Activated CD4-positive, alpha-beta T cell treated with anti-CD3 and anti-CD28 coated beads, Interleukin-2, Interleukin-4, amounts not matched to agents 100 ng/mL and 50 ng/mL, durations not matched to agents 16 hours and 8 hours (primary cell): ENCODE measurements around the gene CRYAA.
"Not testable (repeated sequence)": the region's sequence is repeated elsewhere in the genome, so short reads cannot be mapped to it uniquely, and the experiment has no call there.

Experiments used
- DNase-seq: peaks from one replicate; pipeline ENCODE4 v3.0.0-alpha.2; 2020; ENCODE audit warnings: low spot score

The CRYAA gene

GRCh38 chr21:43177043-43177906 is 8.5 kb downstream of the CRYAA start:
- DNase-seq: not testable (repeated sequence)

DNA sequence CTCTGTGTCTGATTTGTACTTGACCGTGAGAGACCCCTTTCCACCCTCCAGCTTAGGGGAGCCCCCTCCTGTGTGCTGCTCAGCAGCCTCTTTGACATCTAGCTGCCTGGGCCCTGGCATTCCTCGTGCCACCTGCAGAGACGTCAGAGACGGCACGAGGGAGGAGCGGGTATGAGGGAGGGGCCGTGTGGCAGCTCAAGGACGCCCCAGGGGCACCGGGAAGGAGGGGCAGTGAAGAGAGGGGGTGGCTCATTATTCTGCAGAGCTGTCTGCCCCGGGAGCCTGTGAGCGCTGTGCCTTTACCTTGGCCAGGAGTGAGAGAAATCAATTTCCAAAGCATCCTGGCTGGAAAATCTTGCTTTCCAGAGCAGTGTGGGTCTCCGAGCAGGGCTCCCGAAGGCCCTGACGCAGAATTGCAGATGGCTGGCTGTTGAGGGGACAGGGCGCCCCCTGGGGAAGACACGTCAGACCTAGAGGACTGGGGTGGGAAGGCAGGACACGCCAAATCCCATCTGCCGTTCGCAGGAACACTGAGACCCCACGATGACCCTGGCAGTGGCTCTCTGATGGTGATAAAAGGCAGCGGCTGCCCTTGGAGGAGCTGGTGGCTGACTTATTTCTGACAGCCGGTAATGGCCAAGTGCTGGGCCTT is 9.5 kb downstream of the CRYAA start:
- DNase-seq: not testable (repeated sequence)

DNA sequence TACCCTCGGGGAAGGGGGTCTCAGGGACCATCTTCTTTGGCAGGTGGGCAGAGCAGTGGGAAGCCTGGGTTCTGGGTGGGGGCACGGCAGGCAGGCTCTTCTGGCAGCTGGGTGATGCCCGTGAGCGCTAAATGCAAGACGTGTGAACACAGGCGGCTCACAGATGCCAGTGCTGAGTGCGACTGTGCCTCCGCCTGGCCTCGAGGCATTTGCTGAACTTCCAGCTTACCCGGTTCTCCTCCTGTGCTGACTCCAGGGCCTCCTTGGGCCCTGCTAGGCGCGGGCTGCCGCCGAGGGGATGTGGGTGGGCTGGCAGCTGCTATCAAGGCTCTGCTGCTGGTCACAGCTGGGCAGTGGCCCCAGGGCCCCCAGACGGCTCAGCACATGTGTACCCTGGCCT is 12.2 kb downstream of the CRYAA start:
- not testable (repeated sequence) for DNase-seq

DNA sequence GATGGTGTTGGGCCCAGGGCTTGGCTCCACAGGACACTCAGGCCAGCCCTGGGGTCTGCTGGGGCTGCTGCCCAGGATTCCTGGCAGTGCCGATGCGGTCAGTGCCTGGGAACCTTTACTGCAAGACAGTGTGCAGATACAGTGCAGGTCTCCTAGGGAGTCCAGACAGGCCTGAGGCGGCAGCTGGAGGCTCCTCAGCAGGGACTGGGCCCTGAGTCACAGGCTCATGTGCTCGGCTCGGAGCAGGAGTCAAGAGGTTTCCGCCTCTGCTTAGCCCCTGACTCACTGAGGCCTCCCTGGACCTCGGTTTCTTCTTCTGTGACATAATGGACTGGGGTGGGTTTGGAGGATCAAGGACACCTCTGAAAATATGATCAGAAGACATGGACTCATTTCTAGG is 18.5 kb downstream of the CRYAA start:
- DNase-seq: not testable (repeated sequence)

- no peak for DNase-seq
Observed at GRCh38 chr21:43187715-43188114, 18.9 kb downstream of the CRYAA start.

- DNase-seq: no peak
Observed at GRCh38 chr21:43188181-43188580, 19.4 kb downstream of the CRYAA start.

DNA sequence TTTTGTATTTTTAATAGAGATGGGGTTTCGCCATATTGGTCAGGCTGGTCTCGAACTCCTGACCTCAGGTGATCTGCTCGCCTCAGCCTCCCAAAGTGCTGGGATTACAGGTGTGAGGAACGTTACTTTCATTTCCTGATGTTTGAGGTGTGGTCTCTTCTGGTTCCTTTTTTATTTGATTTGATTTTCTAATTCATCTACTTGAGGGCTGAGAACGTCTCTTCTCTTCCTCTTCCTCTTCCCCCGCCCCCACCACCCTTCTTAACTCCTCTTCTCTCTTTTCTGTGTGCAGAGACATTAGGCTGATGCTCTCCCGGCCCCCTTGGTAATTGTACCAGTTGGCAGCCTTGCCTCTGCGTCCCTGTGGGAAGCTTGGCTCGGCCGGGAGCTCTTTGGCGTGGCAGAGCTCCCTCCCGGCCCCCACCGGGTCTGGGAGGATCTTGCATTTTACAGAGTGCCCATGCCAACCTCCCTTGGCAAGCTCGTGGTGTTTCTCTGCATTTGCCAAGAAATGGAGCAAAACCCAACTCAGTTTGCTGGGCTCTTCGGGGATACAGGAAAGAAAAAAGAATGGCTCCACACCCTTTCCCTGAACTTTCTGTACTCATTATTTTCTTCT is 19.9 kb downstream of the CRYAA start:
- DNase-seq: no peak

- no peak for DNase-seq
Observed at GRCh38 chr21:43189936-43190335, 21.1 kb downstream of the CRYAA start.

GRCh38 chr21:43190544-43190943 is 21.7 kb downstream of the CRYAA start:
- DNase-seq: no peak

DNA sequence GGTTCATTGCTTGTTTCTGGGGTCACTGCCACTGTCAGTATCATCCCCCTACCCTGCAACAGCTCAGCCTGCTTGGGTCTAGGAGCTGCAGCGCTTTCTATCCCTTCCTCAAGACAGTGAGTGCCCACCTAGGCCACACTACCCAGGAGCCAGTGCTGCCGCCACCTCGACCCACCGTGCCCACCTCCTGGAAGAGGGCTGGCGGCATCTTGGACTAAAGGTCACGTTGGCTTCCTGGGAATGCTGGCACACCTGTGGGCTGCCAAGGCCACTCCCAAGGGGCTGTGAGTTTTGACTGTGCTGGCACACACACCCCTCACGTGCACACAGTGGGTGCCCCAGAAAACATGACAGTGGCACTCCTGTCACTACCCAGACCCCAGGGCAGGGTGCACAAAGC is 22.1 kb downstream of the CRYAA start:
- no peak for DNase-seq

- no peak for DNase-seq
Observed at GRCh38 chr21:43191521-43191920, 22.7 kb downstream of the CRYAA start.

DNA sequence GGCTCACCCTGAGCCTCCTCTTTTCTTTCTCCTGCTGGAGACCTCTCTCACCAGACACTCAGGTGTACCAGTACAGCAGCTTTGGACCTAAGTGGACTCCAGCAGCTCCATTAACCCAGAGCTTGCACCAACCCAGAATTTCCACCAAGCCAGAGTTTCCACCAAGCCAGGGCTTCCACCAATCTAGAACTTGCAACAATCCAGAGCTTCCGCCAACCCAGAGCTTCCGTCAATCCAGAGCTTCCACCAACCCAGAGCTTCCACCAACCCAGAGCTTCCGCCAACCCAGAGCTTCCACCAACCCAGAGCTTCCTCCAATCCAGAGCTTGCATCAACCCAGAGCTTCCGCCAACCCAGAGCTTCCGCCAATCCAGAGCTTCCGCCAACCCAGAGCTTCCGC is 23.2 kb downstream of the CRYAA start:
- no peak for DNase-seq

- DNase-seq: no peak
Observed at GRCh38 chr21:43192501-43193081, 23.8 kb downstream of the CRYAA start.

DNA sequence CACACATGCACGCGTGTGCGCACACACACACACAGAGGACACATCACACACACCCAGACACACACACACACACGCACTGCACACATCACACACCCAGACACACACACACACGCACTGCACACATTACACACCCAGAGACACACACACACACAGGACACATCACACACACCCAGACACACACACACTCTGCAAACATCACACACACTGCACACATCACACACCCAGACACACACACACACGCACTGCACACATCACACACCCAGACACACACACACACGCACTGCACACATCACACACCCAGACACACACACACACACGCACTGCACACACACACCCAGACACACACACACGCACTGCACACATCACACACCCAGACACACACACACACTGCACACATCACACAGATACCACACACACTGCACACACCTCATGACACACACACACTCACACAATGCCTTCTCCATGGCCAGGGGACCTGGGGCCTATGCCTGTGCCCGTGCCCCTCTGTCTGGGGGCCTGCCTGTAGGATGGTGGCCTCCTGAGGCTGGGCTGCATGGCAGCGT is 24.4 kb downstream of the CRYAA start:
- no peak for DNase-seq

DNA sequence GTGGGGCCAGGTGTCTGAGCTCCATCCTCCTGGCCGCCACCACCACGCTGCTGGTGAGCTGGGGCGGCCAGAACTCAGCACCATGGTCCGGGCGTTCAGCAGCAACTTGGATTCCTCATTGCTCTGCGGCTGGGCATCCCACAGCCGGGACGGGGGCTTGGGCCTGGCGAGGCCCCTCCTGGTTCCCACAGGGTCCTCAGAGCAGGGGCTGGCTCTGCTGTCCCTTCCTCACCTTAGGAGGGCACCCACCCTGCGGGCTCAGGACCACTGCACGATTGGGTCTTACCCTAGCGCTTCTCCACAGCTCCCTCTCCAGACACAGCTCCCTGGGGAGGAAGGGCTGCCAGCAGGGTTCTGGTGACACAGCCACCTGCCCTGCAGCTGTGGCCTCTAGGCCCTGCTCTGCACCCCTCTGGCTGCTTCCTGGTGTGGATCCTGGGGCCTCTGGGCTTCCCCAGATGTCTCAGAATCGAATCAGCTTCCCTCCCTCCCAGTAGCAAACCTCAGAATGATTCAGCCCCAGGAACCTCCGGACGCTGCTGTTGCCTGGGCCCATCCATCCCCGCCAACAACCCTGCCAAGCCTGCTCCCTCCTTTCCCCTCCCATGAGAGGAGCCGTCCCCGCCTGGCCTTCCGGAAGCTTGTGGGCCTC is 25.0 kb downstream of the CRYAA start:
- no peak for DNase-seq

DNA sequence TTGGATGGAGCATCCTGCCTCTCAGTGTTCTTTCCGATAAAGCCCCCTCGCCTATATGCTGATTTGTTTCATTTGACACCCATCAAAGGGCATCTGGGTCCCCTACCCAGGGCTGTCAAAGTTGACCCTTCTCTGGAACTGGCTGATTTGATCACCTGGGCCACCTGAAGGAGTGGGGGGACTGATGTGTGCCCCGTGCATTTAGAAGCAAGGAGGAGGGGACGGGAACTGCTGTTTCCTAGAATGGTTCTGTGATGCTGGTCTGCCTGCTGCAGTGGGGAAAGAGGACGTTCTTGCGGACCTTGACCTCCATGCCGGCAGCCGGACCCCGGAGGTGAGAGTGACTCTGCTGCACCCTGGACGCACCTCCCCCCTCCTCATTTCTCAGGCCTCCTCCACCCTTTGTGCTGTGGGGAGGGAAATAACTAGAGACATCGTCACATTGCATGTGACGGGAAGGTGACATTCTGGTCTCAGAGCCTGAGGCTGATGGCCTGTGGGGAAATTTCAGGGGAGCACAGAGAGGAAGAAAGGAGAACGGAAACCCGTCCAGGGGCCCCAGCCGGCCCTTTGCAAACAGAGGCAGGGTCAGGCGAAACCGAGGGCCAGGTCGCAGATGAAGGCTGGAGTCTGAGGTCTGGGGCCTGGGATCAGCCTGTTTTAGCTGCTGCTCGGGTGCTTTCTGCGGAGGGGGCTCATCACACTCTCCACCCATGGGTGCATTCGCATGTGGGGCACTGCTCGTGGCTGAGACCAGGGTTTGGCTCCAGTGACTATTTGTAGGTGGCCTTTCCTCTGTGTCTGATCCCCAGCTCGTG is 25.7 kb downstream of the CRYAA start:
- DNase-seq: no peak

DNA sequence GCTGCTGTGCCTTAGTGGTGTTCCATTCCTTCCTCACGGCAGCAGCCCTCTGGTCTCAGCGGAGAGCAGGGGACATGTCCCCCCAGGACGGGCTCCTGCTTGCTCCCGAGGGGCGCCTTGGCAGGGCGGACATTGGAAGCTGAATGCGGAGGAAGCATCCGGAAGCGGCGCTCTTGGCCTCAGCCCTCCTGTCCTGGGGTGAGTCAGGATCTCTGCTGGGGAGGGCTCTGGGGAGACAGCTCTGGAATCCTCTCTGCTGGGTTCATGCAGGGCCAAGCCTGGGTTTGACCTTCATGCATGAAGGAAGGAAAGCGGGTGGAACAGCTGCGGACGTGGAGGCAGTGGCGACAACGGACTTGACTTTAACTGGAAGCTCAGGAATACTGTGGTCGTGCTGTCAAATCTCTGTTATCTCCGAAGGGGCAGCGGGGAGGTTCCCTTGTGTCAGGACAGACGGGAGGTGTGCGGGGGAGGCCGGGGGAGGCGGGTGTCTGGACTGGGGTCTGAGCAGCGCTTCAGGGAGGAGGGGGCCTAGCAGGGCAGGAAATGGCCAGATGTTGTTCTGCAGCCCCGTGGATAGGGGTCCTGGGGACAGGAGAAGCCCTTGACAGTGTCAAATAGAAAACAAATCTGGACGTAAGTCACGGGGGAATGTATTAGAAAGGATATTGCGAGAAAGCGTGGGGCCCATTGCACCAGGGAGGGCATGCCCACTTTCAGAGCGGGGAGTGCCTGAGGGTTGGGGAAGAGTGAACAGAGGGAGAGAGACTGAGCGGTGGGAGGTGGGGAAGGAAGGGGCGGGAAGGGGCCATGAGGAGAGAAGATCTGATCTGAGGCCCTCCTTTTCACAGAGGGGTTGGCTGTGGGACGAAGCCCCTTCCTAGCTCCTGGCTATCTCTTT is 26.6 kb downstream of the CRYAA start:
- no peak for DNase-seq

DNA sequence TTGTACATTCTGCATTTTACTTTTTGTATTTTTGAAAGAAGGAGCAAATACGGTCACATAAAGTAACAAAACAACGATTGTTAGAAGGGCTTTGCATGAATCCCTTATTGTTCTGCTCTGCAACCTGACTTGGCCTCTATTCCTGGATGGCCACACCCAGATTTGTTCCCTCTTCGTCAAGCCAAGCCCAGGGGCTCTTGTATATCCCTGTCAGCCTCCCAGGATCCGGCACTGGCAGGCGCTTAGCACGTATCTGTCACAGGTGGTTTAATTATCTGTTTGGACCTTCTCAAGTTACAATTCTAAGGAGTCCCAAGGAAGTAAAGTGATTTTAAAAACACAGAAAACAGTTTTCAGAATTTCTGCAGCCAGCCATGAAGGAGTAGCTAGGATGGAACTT is 28.0 kb downstream of the CRYAA start:
- DNase-seq: no peak

- no peak for DNase-seq
Observed at GRCh38 chr21:43198376-43198775, 29.6 kb downstream of the CRYAA start.

- DNase-seq: no peak
Observed at GRCh38 chr21:43201491-43201890, 32.7 kb downstream of the CRYAA start.
